Osteocyte (in vitro differentiated cells): ENCODE results near the gene MYOZ2. TPM values are rescaled to one million over a fixed set of nuclear protein-coding genes. Genes with fewer than 3 reads are reported as not detected.

Source experiments
- DNase-seq: peaks from one replicate; pipeline ENCODE4 v3.0.0; 2021; ENCODE audit warnings: mixed read lengths; ENCODE audit not compliant: unreplicated experiment; ENCODE audit errors: extremely low spot score
- H3K27ac Mint-ChIP-seq: one replicate; pipeline ENCODE4 v1.8.0; 2021; ENCODE audit warnings: mild to moderate bottlenecking, mixed read lengths; ENCODE audit not compliant: unreplicated experiment
- H3K27me3 Mint-ChIP-seq: one replicate; pipeline ENCODE4 v1.8.0; 2021; ENCODE audit warnings: mixed read lengths; ENCODE audit not compliant: unreplicated experiment
- H3K36me3 Mint-ChIP-seq: one replicate; pipeline ENCODE4 v1.8.0; 2021; ENCODE audit warnings: mixed read lengths; ENCODE audit not compliant: unreplicated experiment
- H3K4me1 Mint-ChIP-seq: one replicate; pipeline ENCODE4 v1.8.0; 2021; ENCODE audit warnings: mixed read lengths; ENCODE audit not compliant: unreplicated experiment
- H3K4me3 Mint-ChIP-seq: one replicate; pipeline ENCODE4 v1.8.0; 2021; ENCODE audit warnings: mild to moderate bottlenecking, moderate library complexity, mixed read lengths; ENCODE audit not compliant: unreplicated experiment
- H3K9me3 Mint-ChIP-seq: one replicate; pipeline ENCODE4 v1.8.0; 2021; ENCODE audit warnings: mixed read lengths; ENCODE audit not compliant: unreplicated experiment
- CTCF ChIP-seq: fragments of 200-600 bp; sonication (generic); IDR thresholded peaks from 2 replicates; pipeline ENCODE4 v1.5.0; 2021; ENCODE audit warnings: antibody characterized with exemption, mild to moderate bottlenecking, moderate library complexity
- total RNA-seq: library from RNA; stranded (reverse); gene quantifications from 2 replicates; pipeline ENCODE4 v1.2.1, GENCODE V29; 2021

Gene MYOZ2
- total RNA-seq, 1 donor from 2014 or later = not detected

DNA sequence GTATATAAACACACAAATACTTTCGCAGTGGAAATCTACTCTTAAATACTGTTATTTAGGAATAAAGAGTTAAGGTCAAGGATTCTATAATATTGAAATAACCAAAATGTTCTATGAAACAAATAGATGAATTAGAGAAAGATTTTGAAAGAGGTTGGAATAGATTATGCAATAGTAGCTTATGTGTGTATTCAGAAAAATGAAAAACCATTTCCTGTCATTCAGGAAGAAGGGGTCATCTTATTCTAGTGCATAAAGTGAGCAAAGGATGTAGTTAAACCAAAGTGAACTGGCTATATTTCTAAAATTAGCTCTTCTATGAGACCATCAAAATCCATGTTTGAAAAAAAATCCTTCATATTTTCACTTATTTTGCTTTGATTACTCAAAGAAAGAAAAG, 30.0 kb upstream of the MYOZ2 start:
- Mint-ChIP-seq H3K4me3 (no peak overlapping the region), H3K36me3 (no peaks in the 10 kb centered on the region), H3K9me3 (no peaks in the 10 kb centered on the region), H3K27ac (peak overlapping the region; percentile 7), H3K4me1 (peaks cover 22% of the 10 kb centered on the region), H3K27me3 (no peaks in the 10 kb centered on the region)
- TF ChIP-seq CTCF = no peak
- no peak for DNase-seq

DNA sequence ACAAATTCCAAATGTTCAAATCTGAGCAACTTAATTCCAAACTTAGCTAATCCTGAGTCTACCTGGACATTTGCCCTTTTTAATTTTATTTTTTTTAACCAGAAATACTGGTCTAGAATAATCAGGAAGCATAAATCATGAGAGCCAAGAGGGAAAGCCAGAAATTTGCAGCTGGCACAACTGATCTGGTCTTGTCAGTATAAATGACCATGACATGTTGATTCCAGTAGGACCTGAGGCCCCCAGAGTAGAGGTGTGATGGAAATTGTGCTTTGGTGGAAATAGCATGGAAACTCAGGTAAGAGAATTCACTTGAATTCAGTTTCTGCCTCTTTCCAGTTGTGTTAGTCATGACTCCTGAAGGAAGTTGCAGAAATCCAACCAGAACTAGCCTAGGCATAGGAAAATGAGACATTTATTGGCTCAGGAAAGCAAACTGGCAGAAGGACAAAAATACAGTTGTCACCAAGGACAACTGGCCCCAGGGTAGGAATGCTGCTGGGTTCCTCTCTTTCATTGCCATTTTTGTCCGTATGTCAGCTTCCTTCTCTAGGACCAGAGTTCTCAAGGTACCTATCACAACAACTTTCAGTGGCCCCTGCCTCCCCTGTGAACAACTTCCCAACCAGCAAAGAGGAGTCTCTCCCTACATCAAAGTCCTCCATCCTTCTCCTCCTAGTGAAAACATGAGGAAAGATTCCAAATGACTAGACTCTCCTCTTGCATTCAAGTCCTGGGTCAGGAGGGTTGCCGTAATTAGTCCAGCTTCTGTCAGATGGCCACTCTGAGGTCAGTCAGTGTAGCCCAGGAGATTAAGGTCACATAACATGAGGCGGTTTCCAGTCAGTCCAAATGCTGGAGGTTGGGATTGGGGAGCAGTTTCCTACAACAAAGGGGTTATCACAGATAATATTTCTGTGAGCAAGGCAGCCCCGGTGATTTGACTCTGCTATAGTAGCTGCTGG, 29.3 kb upstream of the MYOZ2 start:
- no peak overlapping the region for H3K4me3 Mint-ChIP-seq
- no peaks in the 10 kb centered on the region for H3K36me3 Mint-ChIP-seq
- no peak for DNase-seq
- H3K27me3 Mint-ChIP-seq = no peaks in the 10 kb centered on the region
- no peak for TF ChIP-seq CTCF
- peaks cover 22% of the 10 kb centered on the region for H3K4me1 Mint-ChIP-seq
- peak overlapping the region; percentile 41 for H3K27ac Mint-ChIP-seq
- no peaks in the 10 kb centered on the region for H3K9me3 Mint-ChIP-seq

- no peak overlapping the region for H3K4me3 Mint-ChIP-seq
- TF ChIP-seq CTCF = no peak
- no peak overlapping the region for H3K27ac Mint-ChIP-seq
- no peaks in the 10 kb centered on the region for H3K9me3 Mint-ChIP-seq
- no peaks in the 10 kb centered on the region for H3K36me3 Mint-ChIP-seq
- no peaks in the 10 kb centered on the region for H3K27me3 Mint-ChIP-seq
- no peak for DNase-seq
- peaks cover 13% of the 10 kb centered on the region for H3K4me1 Mint-ChIP-seq
These were observed 25.5 kb upstream of the MYOZ2 start for GRCh38 chr4:119110121-119110520.

GRCh38 chr4:119111296-119111695, 24.3 kb upstream of the MYOZ2 start:
- no peaks in the 10 kb centered on the region for H3K9me3 Mint-ChIP-seq
- H3K4me1 Mint-ChIP-seq = peaks cover 11% of the 10 kb centered on the region
- no peak for DNase-seq
- H3K27me3 Mint-ChIP-seq = no peaks in the 10 kb centered on the region
- no peak overlapping the region for H3K4me3 Mint-ChIP-seq
- no peak for TF ChIP-seq CTCF
- H3K36me3 Mint-ChIP-seq = no peaks in the 10 kb centered on the region
- H3K27ac Mint-ChIP-seq = no peak overlapping the region

DNA sequence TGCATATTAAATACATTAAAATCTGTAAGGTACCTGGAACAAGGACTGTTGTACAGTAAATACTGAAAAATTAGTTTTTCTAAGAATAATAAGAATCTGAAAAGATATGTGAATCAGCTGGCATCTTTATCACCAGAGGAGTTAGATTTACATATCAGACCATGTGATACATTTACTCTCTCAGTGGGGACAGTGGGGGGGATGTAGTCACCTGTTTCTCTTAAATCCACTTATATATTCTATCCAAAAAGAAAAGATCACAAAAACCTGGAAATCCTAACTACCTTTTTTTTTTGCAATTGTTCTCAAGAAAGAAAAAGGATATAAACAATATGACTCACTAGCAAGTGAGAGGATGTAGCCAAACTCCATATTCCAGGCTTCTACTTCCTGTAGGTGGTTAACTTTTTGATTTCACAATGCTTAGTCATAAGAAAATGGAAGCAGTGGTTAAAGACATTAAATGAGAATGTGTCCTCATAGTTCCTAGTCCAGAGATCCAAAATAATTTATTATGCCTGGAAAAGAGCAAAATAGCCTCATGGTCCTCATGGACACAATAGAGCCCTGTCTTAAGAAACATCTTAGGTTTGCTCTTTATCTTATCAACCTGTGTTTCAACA, 22.5 kb upstream of the MYOZ2 start:
- Mint-ChIP-seq H3K27ac (peak overlapping the region; percentile 35), H3K36me3 (no peaks in the 10 kb centered on the region), H3K27me3 (no peaks in the 10 kb centered on the region), H3K4me3 (no peak overlapping the region), H3K9me3 (no peaks in the 10 kb centered on the region), H3K4me1 (peaks cover 21% of the 10 kb centered on the region)
- DNase-seq = no peak
- no peak for TF ChIP-seq CTCF
